Transverse colon (tissue), 4 donors: Measurements from ENCODE around the gene UIMC1.

ENCODE experiments used
- POLR2AphosphoS5 ChIP-seq, 3 donors: sonication (generic); formaldehyde crosslinking; IDR thresholded peaks; one replicate each; pipeline ENCODE4 v1.6.1; 2016; ENCODE audit warnings: antibody characterized with exemption in 3 of 3
- TF ChIP-seq, protein P1 (sequence below), 5 experiments: fragments of 200-600 bp in 3 of 5; fragments of 450-650 bp in 2 of 5; sonication (generic) in 3 of 5; IDR thresholded peaks; 1 replicate in 2 of 5; 2 replicates in 3 of 5; pipeline ENCODE4 v1.5.1; 2016 to 2017; ENCODE audit warnings: antibody characterized with exemption in 5 of 5, inconsistent platforms in 3 of 5, mild to moderate bottlenecking in 2 of 5, moderate library complexity in 1 of 5

DNA sequence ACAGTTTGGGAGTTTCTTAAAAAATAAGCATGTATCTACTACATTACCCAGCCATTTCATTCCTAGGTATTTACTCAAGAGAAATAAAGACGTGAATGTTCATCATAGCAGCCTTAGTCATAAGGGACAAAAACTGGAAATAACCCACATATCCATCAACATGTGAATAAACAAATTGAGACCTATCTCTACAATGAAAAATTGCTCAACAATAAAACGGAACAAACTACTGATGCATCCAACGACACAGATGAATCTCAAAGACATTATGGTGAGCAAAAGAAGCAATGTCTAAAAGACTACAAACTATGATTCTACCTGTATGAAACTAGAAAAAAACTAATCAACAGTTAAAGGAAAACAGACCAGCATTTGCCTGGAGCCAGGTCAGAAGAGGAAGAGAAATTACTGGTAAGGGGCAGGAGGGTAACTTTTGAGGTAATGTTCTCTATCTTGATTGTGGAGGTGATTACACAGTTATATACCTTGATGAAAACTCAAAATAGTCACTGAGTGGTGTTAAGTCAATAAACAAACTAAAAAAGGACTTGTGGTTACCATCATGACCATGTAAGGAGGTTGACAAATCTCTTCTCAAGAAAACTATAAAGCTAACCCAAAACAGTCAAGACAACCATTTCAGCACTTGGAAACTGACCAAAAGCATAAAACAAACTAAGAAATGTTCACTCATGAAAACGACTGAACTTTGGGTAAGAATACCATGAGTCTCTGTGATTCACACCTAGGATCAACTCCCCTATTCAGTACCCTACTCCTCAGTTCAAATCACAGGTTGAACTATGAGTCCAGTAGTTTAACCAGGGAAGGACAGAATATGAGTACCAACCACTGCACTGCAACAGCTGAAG lies 10.4 kb downstream of the UIMC1 start:
- TF ChIP-seq, protein P1, sequence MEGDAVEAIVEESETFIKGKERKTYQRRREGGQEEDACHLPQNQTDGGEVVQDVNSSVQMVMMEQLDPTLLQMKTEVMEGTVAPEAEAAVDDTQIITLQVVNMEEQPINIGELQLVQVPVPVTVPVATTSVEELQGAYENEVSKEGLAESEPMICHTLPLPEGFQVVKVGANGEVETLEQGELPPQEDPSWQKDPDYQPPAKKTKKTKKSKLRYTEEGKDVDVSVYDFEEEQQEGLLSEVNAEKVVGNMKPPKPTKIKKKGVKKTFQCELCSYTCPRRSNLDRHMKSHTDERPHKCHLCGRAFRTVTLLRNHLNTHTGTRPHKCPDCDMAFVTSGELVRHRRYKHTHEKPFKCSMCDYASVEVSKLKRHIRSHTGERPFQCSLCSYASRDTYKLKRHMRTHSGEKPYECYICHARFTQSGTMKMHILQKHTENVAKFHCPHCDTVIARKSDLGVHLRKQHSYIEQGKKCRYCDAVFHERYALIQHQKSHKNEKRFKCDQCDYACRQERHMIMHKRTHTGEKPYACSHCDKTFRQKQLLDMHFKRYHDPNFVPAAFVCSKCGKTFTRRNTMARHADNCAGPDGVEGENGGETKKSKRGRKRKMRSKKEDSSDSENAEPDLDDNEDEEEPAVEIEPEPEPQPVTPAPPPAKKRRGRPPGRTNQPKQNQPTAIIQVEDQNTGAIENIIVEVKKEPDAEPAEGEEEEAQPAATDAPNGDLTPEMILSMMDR (IDR thresholded peaks at IDR 0.05): no peak
- TF ChIP-seq POLR2AphosphoS5 (IDR thresholded peaks at IDR 0.05): no peak
